Mesendoderm (in vitro differentiated cells): ENCODE measurements around the gene SNAI3.

ENCODE experiments used
- DNase-seq: peaks from one replicate; pipeline ENCODE4 v3.0.0; 2013
- H2AK5ac ChIP-seq: 2 replicates; pipeline ENCODE4 v1.6.1; 2013; ENCODE audit warnings: low read length, inconsistent platforms
- H2BK120ac ChIP-seq: 2 replicates; pipeline ENCODE4 v1.6.1; 2013; ENCODE audit warnings: low read depth, mild to moderate bottlenecking, low read length, moderate library complexity, mixed read lengths
- H2BK15ac ChIP-seq: replicated peaks from 2 replicates; pipeline ENCODE4 v1.6.1; 2013; ENCODE audit warnings: low read depth, mild to moderate bottlenecking, moderate library complexity
- H2BK5ac ChIP-seq: 2 replicates; pipeline ENCODE4 v1.6.1; 2013; ENCODE audit warnings: low read length, inconsistent platforms
- H3K18ac ChIP-seq: 2 replicates; pipeline ENCODE4 v1.6.1; 2013; ENCODE audit warnings: mild to moderate bottlenecking, low read length, mixed read lengths
- H3K23ac ChIP-seq: one replicate; pipeline ENCODE4 v1.6.1; 2013; ENCODE audit warnings: low read length
- H3K27ac ChIP-seq: 2 replicates; pipeline ENCODE4 v1.5.1; 2013; ENCODE audit warnings: low read depth, mild to moderate bottlenecking, inconsistent platforms, low read length, moderate library complexity
- H3K27me3 ChIP-seq: 2 replicates; pipeline ENCODE4 v1.6.1; 2013; ENCODE audit warnings: low read length, control low read depth, mild to moderate bottlenecking, inconsistent platforms; ENCODE audit not compliant: insufficient read depth, poor library complexity
- H3K36me3 ChIP-seq: 2 replicates; pipeline ENCODE4 v1.6.1; 2013; ENCODE audit warnings: low read length, inconsistent platforms; ENCODE audit not compliant: control insufficient read depth, insufficient read depth
- H3K4ac ChIP-seq: one replicate; pipeline ENCODE4 v1.6.1; 2013; ENCODE audit warnings: low read depth, mild to moderate bottlenecking, low read length, moderate library complexity
- H3K4me1 ChIP-seq: 2 replicates; pipeline ENCODE4 v1.6.1; 2013; ENCODE audit warnings: low read depth, low read length, inconsistent platforms; ENCODE audit not compliant: control insufficient read depth
- H3K4me2 ChIP-seq: 2 replicates; pipeline ENCODE4 v1.6.1; 2013; ENCODE audit warnings: low read length
- H3K4me3 ChIP-seq: 2 replicates; pipeline ENCODE4 v1.5.1; 2013; ENCODE audit warnings: mild to moderate bottlenecking, low read length
- H3K56ac ChIP-seq: one replicate; pipeline ENCODE4 v1.6.1; 2013; ENCODE audit warnings: low read length
- H3K79me1 ChIP-seq: 2 replicates; pipeline ENCODE4 v1.6.1; 2013; ENCODE audit warnings: low read length, inconsistent platforms
- H3K79me2 ChIP-seq: 2 replicates; pipeline ENCODE4 v1.6.1; 2013; ENCODE audit warnings: mild to moderate bottlenecking, low read length; ENCODE audit not compliant: control insufficient read depth, insufficient read depth
- H3K9ac ChIP-seq: 2 replicates; pipeline ENCODE4 v1.6.1; 2013; ENCODE audit warnings: low read length, inconsistent platforms
- H4K5ac ChIP-seq: one replicate; pipeline ENCODE4 v1.6.1; 2013; ENCODE audit warnings: low read length
- H4K8ac ChIP-seq: one replicate; pipeline ENCODE4 v1.6.1; 2013; ENCODE audit warnings: low read depth, mild to moderate bottlenecking, control low read depth, low read length, moderate library complexity
- WGBS: extraction: QIAGEN DNeasy Blood & Tissue Kit; methylation state at CpG from one replicate; pipeline ENCODE4 v1.1.7; 2013; ENCODE audit warnings: low lambda C conversion rate, missing lambda C conversion rate; ENCODE audit not compliant: insufficient coverage; ENCODE audit errors: extremely low coverage; 5-methylcytosine and 5-hydroxymethylcytosine counted together

SNAI3 gene

DNA sequence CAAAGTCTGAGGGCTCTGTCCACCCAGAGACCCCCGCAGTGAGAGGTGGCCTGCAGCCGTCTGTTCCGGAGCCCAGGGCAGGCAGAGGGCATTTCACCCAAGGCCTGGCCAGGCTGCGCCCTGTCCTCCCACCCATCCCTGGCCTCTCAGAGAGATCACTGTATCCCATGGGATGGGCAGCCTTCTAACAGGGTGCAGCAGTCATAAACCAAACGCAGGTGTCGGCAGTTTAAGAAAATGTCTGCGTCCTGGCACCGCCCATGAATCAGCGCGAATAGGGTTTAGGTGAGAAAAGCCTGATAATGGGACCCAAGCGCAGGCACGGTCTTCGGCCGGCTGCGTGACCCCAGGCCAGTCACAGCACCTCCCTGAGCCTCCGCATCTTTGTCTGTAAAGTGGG lies 40.9 kb downstream of the SNAI3 start:
- H3K79me1 ChIP-seq, result peaks cover 1% of the 10 kb centered on the region
- no peak overlapping the region for H4K8ac ChIP-seq
- no peak overlapping the region for H3K56ac ChIP-seq
- no peak overlapping the region for H2AK5ac ChIP-seq
- H3K4me1 ChIP-seq, result no peaks in the 10 kb centered on the region
- H3K4me2 ChIP-seq, result no peak overlapping the region
- H3K4me3 ChIP-seq, result no peak overlapping the region
- no peak overlapping the region for H4K5ac ChIP-seq
- H3K27me3 ChIP-seq, result no peaks in the 10 kb centered on the region
- DNase-seq, result no peak
- H2BK120ac ChIP-seq, result no peak overlapping the region
- no peaks in the 10 kb centered on the region for H3K79me2 ChIP-seq
- no peak overlapping the region for H3K9ac ChIP-seq
- H3K23ac ChIP-seq, result no peak overlapping the region
- H3K36me3 ChIP-seq, result no peaks in the 10 kb centered on the region
- WGBS, result no CpG with 5 or more reads among the region's 16 CpGs
- no peak overlapping the region for H3K18ac ChIP-seq
- no peak overlapping the region for H2BK15ac ChIP-seq
- H2BK5ac ChIP-seq, result no peak overlapping the region
- no peak overlapping the region for H3K27ac ChIP-seq
- no peak overlapping the region for H3K4ac ChIP-seq

- H3K79me2 ChIP-seq, result no peaks in the 10 kb centered on the region
- no peaks in the 10 kb centered on the region for H3K4me1 ChIP-seq
- H3K4me2 ChIP-seq, result no peak overlapping the region
- H2AK5ac ChIP-seq, result no peak overlapping the region
- H2BK120ac ChIP-seq, result no peak overlapping the region
- no peak overlapping the region for H3K27ac ChIP-seq
- H4K8ac ChIP-seq, result no peak overlapping the region
- no peak overlapping the region for H3K4ac ChIP-seq
- no peak overlapping the region for H3K56ac ChIP-seq
- H4K5ac ChIP-seq, result no peak overlapping the region
- H3K9ac ChIP-seq, result no peak overlapping the region
- DNase-seq, result no peak
- no peak overlapping the region for H3K4me3 ChIP-seq
- H2BK5ac ChIP-seq, result no peak overlapping the region
- no peak overlapping the region for H3K23ac ChIP-seq
- WGBS, result no CpG with 5 or more reads among the region's 9 CpGs
- peaks cover 7% of the 10 kb centered on the region for H3K27me3 ChIP-seq
- no peak overlapping the region for H3K18ac ChIP-seq
- no peaks in the 10 kb centered on the region for H3K79me1 ChIP-seq
- no peak overlapping the region for H2BK15ac ChIP-seq
- no peaks in the 10 kb centered on the region for H3K36me3 ChIP-seq
Observed at GRCh38 chr16:88643644-88643932, 42.7 kb downstream of the SNAI3 start.

- H3K27ac ChIP-seq, result no peak overlapping the region
- no peak overlapping the region for H2BK5ac ChIP-seq
- no peak overlapping the region for H3K4me3 ChIP-seq
- H3K4me2 ChIP-seq, result no peak overlapping the region
- H3K4ac ChIP-seq, result no peak overlapping the region
- no peak overlapping the region for H3K23ac ChIP-seq
- H2BK120ac ChIP-seq, result no peak overlapping the region
- no peak overlapping the region for H3K18ac ChIP-seq
- no peak overlapping the region for H4K5ac ChIP-seq
- H2AK5ac ChIP-seq, result no peak overlapping the region
- H3K56ac ChIP-seq, result no peak overlapping the region
- no peak overlapping the region for H2BK15ac ChIP-seq
- H3K9ac ChIP-seq, result no peak overlapping the region
- no peaks in the 10 kb centered on the region for H3K4me1 ChIP-seq
- no peaks in the 10 kb centered on the region for H3K79me2 ChIP-seq
- H3K36me3 ChIP-seq, result no peaks in the 10 kb centered on the region
- peak; percentile 29 for DNase-seq
- H4K8ac ChIP-seq, result no peak overlapping the region
- WGBS, result no CpG with 5 or more reads among the region's 58 CpGs
- H3K27me3 ChIP-seq, result peaks cover 7% of the 10 kb centered on the region
- H3K79me1 ChIP-seq, result no peaks in the 10 kb centered on the region
Observed at GRCh38 chr16:88642881-88643643, 43.2 kb downstream of the SNAI3 start.

GRCh38 chr16:88640498-88641247 lies 45.6 kb downstream of the SNAI3 start:
- Histone ChIP-seq H3K56ac (no peak overlapping the region), H3K4me2 (no peak overlapping the region), H4K8ac (no peak overlapping the region), H4K5ac (no peak overlapping the region), H3K27ac (no peak overlapping the region), H3K4me1 (no peaks in the 10 kb centered on the region), H2BK120ac (no peak overlapping the region), H3K9ac (no peak overlapping the region), H3K23ac (no peak overlapping the region), H3K18ac (no peak overlapping the region), H3K4me3 (no peak overlapping the region), H2AK5ac (no peak overlapping the region), H2BK5ac (no peak overlapping the region), H3K36me3 (no peaks in the 10 kb centered on the region), H3K4ac (no peak overlapping the region), H2BK15ac (no peak overlapping the region), H3K79me1 (no peaks in the 10 kb centered on the region), H3K79me2 (no peaks in the 10 kb centered on the region), H3K27me3 (peaks cover 7% of the 10 kb centered on the region)
- no peak for DNase-seq
- no CpG with 5 or more reads among the region's 17 CpGs for WGBS

GRCh38 chr16:88640039-88640495 lies 46.2 kb downstream of the SNAI3 start:
- Histone ChIP-seq H3K4ac (no peak overlapping the region), H3K4me1 (no peaks in the 10 kb centered on the region), H3K27ac (no peak overlapping the region), H3K36me3 (no peaks in the 10 kb centered on the region), H3K56ac (no peak overlapping the region), H2AK5ac (no peak overlapping the region), H3K79me1 (no peaks in the 10 kb centered on the region), H2BK15ac (no peak overlapping the region), H4K5ac (no peak overlapping the region), H3K4me3 (no peak overlapping the region), H3K4me2 (no peak overlapping the region), H3K23ac (no peak overlapping the region), H4K8ac (no peak overlapping the region), H2BK120ac (no peak overlapping the region), H2BK5ac (no peak overlapping the region), H3K79me2 (no peaks in the 10 kb centered on the region), H3K18ac (no peak overlapping the region), H3K27me3 (peaks cover 7% of the 10 kb centered on the region), H3K9ac (no peak overlapping the region)
- DNase-seq, result no peak
- WGBS, result no CpG with 5 or more reads among the region's 13 CpGs
